IMR-90 (cell line): ENCODE results near the gene C1orf105. TPM values are rescaled to one million over a fixed set of nuclear protein-coding genes. Genes with fewer than 3 reads are reported as not detected.
A peak's percentile ranks its signal among the peaks of the same experiment; 100 is the strongest.

Source experiments
- ATAC-seq: fragments of 200-7000 bp; cut with Tn5 transposase; 2 replicates; pipeline ENCODE4 v1.9.1; 2020; ENCODE audit warnings: low read depth, mild to moderate bottlenecking, moderate library complexity
- BruUV-seq: library from RNA; stranded (reverse); fragments of 400-500 nt; replicated peaks from 2 replicates; lab custom pipeline; 2021; lab: Mats Ljungman, UMichigan
- CTCF ChIA-PET: fragments of 300-600 bp; formaldehyde crosslinking; extraction: SDS; loops from one replicate; lab custom pipeline; 2021; ENCODE audit warnings: antibody characterized with exemption; lab: Yijun Ruan, JAX
- POLR2A ChIA-PET: fragments of 300-600 bp; sonication (Branson Sonifier 250); formaldehyde crosslinking; loops from one replicate; lab custom pipeline; 2022; ENCODE audit warnings: antibody characterized with exemption; ENCODE audit not compliant: unreplicated experiment; lab: Charles Lee
- DNase-seq: peaks from one replicate; pipeline ENCODE4 v3.0.0; 2013
- H2AFZ ChIP-seq: replicated peaks from 2 replicates; pipeline ENCODE3; 2013; ENCODE audit warnings: low read length, mild to moderate bottlenecking; ENCODE audit not compliant: poor library complexity
- H2AK5ac ChIP-seq: 2 replicates; pipeline ENCODE4 v1.6.1; 2013; ENCODE audit warnings: low read depth, low read length, inconsistent platforms
- H2AK9ac ChIP-seq: replicated peaks from 2 replicates; pipeline ENCODE3; 2013; ENCODE audit warnings: mild to moderate bottlenecking, low read depth, low read length, moderate library complexity; ENCODE audit not compliant: poor library complexity
- H2BK120ac ChIP-seq: 2 replicates; pipeline ENCODE4 v1.6.1; 2013; ENCODE audit warnings: low read depth, low read length, inconsistent platforms
- H2BK15ac ChIP-seq: 3 replicates; pipeline ENCODE4 v1.6.1; 2013; ENCODE audit warnings: low read depth, low read length, inconsistent platforms
- H2BK20ac ChIP-seq: 2 replicates; pipeline ENCODE4 v1.6.1; 2013; ENCODE audit warnings: low read depth, mild to moderate bottlenecking, inconsistent platforms, low read length, moderate library complexity
- H2BK5ac ChIP-seq: 2 replicates; pipeline ENCODE4 v1.6.1; 2013; ENCODE audit warnings: mild to moderate bottlenecking, low read depth, low read length, inconsistent platforms; ENCODE audit not compliant: poor library complexity, severe bottlenecking
- H3K14ac ChIP-seq: replicated peaks from 2 replicates; pipeline ENCODE4 v1.6.1; 2013; ENCODE audit warnings: low read depth, low read length, inconsistent platforms
- H3K18ac ChIP-seq: 2 replicates; pipeline ENCODE4 v1.6.1; 2013; ENCODE audit warnings: low read depth, low read length, control low read depth
- H3K23ac ChIP-seq: 2 replicates; pipeline ENCODE4 v1.6.1; 2013; ENCODE audit warnings: low read depth, low read length, inconsistent platforms
- H3K27ac ChIP-seq: 2 replicates; pipeline ENCODE4 v1.5.1; 2013; ENCODE audit warnings: mild to moderate bottlenecking, control low read depth, low read length; ENCODE audit not compliant: insufficient read depth
- H3K27me3 ChIP-seq: 2 replicates; pipeline ENCODE4 v1.6.1; 2013; ENCODE audit warnings: low read length; ENCODE audit not compliant: control insufficient read depth, insufficient read depth
- H3K36me3 ChIP-seq: 2 replicates; pipeline ENCODE4 v1.6.1; 2013; ENCODE audit warnings: low read length, mixed read lengths; ENCODE audit not compliant: control insufficient read depth, insufficient read depth
- H3K4ac ChIP-seq: 2 replicates; pipeline ENCODE4 v1.6.1; 2013; ENCODE audit warnings: low read depth, low read length, inconsistent platforms
- H3K4me1 ChIP-seq: 2 replicates; pipeline ENCODE4 v1.6.1; 2013; ENCODE audit warnings: low read length, mixed read lengths; ENCODE audit not compliant: control insufficient read depth, insufficient read depth
- H3K4me2 ChIP-seq: 2 replicates; pipeline ENCODE4 v1.6.1; 2013; ENCODE audit warnings: low read depth, mild to moderate bottlenecking, control low read depth, low read length, moderate library complexity
- H3K4me3 ChIP-seq: 2 replicates; pipeline ENCODE4 v1.5.1; 2013; ENCODE audit warnings: low read depth, mild to moderate bottlenecking, control low read depth, low read length, moderate library complexity; ENCODE audit not compliant: insufficient read depth
- H3K56ac ChIP-seq: 2 replicates; pipeline ENCODE4 v1.6.1; 2013; ENCODE audit warnings: low read length, inconsistent platforms; ENCODE audit not compliant: insufficient read depth; ENCODE audit errors: extremely low read depth
- H3K79me1 ChIP-seq, 2 experiments: 2 replicates each; pipeline ENCODE4 v1.6.1; 2013; ENCODE audit warnings: low read length in 2 of 2, inconsistent platforms in 1 of 2, low read depth in 1 of 2
- H3K9ac ChIP-seq: 2 replicates; pipeline ENCODE4 v1.6.1; 2013; ENCODE audit warnings: low read depth, low read length, control low read depth
- H3K9me1 ChIP-seq: 2 replicates; pipeline ENCODE4 v1.6.1; 2013; ENCODE audit warnings: low read length, inconsistent platforms; ENCODE audit not compliant: insufficient read depth
- H3K9me3 ChIP-seq: 2 replicates; pipeline ENCODE4 v1.6.1; 2013; ENCODE audit warnings: low read length; ENCODE audit not compliant: control insufficient read depth, insufficient read depth
- H4K20me1 ChIP-seq: 2 replicates; pipeline ENCODE4 v1.6.1; 2013; ENCODE audit warnings: low read length, inconsistent platforms; ENCODE audit not compliant: insufficient read depth
- H4K5ac ChIP-seq: 2 replicates; pipeline ENCODE4 v1.6.1; 2013; ENCODE audit warnings: mild to moderate bottlenecking, low read depth, low read length, control low read depth
- H4K8ac ChIP-seq, 2 experiments: 2 replicates each; pipeline ENCODE4 v1.6.1; 2013; ENCODE audit warnings: low read depth in 2 of 2, low read length in 2 of 2, control low read depth in 1 of 2, inconsistent platforms in 1 of 2
- H4K91ac ChIP-seq: 2 replicates; pipeline ENCODE4 v1.6.1; 2013; ENCODE audit warnings: low read depth, low read length, inconsistent platforms; ENCODE audit not compliant: insufficient read depth
- CEBPB ChIP-seq: IDR thresholded peaks from 2 replicates; pipeline ENCODE4 v1.6.1; 2012; ENCODE audit warnings: low read depth, low read length, improper control_type of control experiment
- FOS ChIP-seq: fragments of 150-350 bp; IDR thresholded peaks from 2 replicates; pipeline ENCODE4 v1.6.1; 2016; ENCODE audit warnings: low read depth, low read length
- MAFK ChIP-seq: IDR thresholded peaks from 2 replicates; pipeline ENCODE4 v1.6.1; 2012; ENCODE audit warnings: low read depth, low read length, improper control_type of control experiment
- MXI1 ChIP-seq: IDR thresholded peaks from 2 replicates; pipeline ENCODE4 v1.6.1; 2012; ENCODE audit warnings: low read depth, mild to moderate bottlenecking, low read length, moderate library complexity, borderline replicate concordance
- POLR2A ChIP-seq: IDR thresholded peaks from 2 replicates; pipeline ENCODE4 v1.6.1; 2012; ENCODE audit warnings: mild to moderate bottlenecking, low read depth, low read length
- RCOR1 ChIP-seq: IDR thresholded peaks from 2 replicates; pipeline ENCODE4 v1.6.1; 2012; ENCODE audit warnings: mild to moderate bottlenecking, low read length, improper control_type of control experiment; ENCODE audit not compliant: insufficient replicate concordance
- WGBS, 2 experiments: methylation state at CpG; one replicate each; pipeline versions ENCODE4 v1.1.5 to v1.1.7; 2013; ENCODE audit warnings: missing lambda C conversion rate in 2 of 2; ENCODE audit not compliant: insufficient read length in 1 of 2; ENCODE audit errors: extremely low coverage in 2 of 2; 5-methylcytosine and 5-hydroxymethylcytosine counted together
- dilution Hi-C: fragments of 300-500 bp; cut with HindIII; formaldehyde crosslinking; loops from one replicate; pipeline ENCODE4 v1.14.3; 2018; ENCODE audit warnings: low sequenced_read_pairs; ENCODE audit not compliant: unreplicated experiment
- in situ Hi-C: fragments of 300-500 bp; cut with MboI; formaldehyde crosslinking; loops from 3 replicates; pipeline ENCODE4 v1.14.3; 2019; ENCODE audit warnings: low sequenced_read_pairs, inconsistent platforms, mixed read lengths
- intact Hi-C: fragments of 100-400 bp; cut with micrococcal nuclease; formaldehyde crosslinking; loops from 2 replicates; pipeline ENCODE4 v1.10.0; 2022
- polyA plus RNA-seq, 3 experiments: library from polyadenylated mRNA; depleted of rRNA; stranded (reverse); fragments of >200 nt; gene quantifications; 2 replicates each; pipeline ENCODE4 v1.2.3, GENCODE V29; 2012; ENCODE audit warnings: low replicate concordance in 1 of 3
- total RNA-seq: library from RNA; depleted of rRNA; stranded (reverse); fragments of >200 nt; gene quantifications from 2 replicates; pipeline ENCODE4 v1.2.3, GENCODE V29; 2012

C1orf105 gene
- total and polyA plus RNA-seq, 2 of the 4 experiments (the other 2 are of a cell fraction), result not detected

GRCh38 chr1:172453607-172454006 is 33.1 kb downstream of the C1orf105 start:
- no peak for DNase-seq
- intact Hi-C loops, result no loop called here
- no peak overlapping the region for H2BK15ac ChIP-seq
- H3K9me3 ChIP-seq, result no peaks in the 10 kb centered on the region
- peaks cover 23% of the 10 kb centered on the region for H3K27me3 ChIP-seq
- no peak overlapping the region for H3K4ac ChIP-seq
- dilution Hi-C loops, result no loop called here
- H4K8ac ChIP-seq, result no peak overlapping the region
- H3K9me1 ChIP-seq, result peaks cover 7% of the 10 kb centered on the region; the same call in 1 of the 2 replicates
- no peak overlapping the region for H3K4me3 ChIP-seq
- ChIA-PET CTCF (interaction anchor here (0.6 kb wide), 1 partner anchor 275 kb away, joined by 3 read pairs; no protein-coding TSS in a partner anchor), POLR2A (no interaction called here)
- H2BK120ac ChIP-seq, result no peak overlapping the region
- TF ChIP-seq MXI1 (no peak), MAFK (no peak), CEBPB (peak; percentile 44; the same call in 1 of the 2 replicates), RCOR1 (no peak), FOS (no peak), POLR2A (no peak)
- no peak overlapping the region for H3K14ac ChIP-seq
- no peaks in the 10 kb centered on the region for H4K20me1 ChIP-seq
- no TSS peak for BruUV-seq
- H2AK5ac ChIP-seq, result no peak overlapping the region
- H3K18ac ChIP-seq, result no peak overlapping the region
- no peak overlapping the region for H3K4me2 ChIP-seq
- in situ Hi-C loops, result loop anchor here (5.0 kb wide), 1 partner anchor 264 kb away; no protein-coding TSS in a partner anchor
- no peaks in the 10 kb centered on the region for H3K79me1 ChIP-seq
- no peak overlapping the region for H2BK5ac ChIP-seq
- no peak overlapping the region for H2BK20ac ChIP-seq
- H3K36me3 ChIP-seq, result no peaks in the 10 kb centered on the region
- WGBS, 2 experiments, result no CpG with 5 or more reads among the region's 1 CpG
- no peak overlapping the region for H4K5ac ChIP-seq
- H2AFZ ChIP-seq, result no peak overlapping the region
- ATAC-seq, result no peak
- H3K4me1 ChIP-seq, result peaks cover 10% of the 10 kb centered on the region
- no peak overlapping the region for H3K9ac ChIP-seq
- no peak overlapping the region for H3K56ac ChIP-seq
- no peak overlapping the region for H2AK9ac ChIP-seq
- H4K91ac ChIP-seq, result no peak overlapping the region
- no peak overlapping the region for H3K27ac ChIP-seq
- H3K23ac ChIP-seq, result no peak overlapping the region
